Stimulated activated CD4-positive, alpha-beta T cell treated with anti-CD3 and anti-CD28 coated beads, Interleukin-2, amount 100 ng/mL, for 48 hours (primary cell): ENCODE data around the gene SELENOS.

Experiments
- DNase-seq, 2 donors: peaks; one replicate each; pipeline ENCODE4 v3.0.0-alpha.2; 2020

SELENOS gene

GRCh38 chr15:101276501-101277037, 716 bp downstream of the SELENOS start:
- DNase-seq = no peak

- no peak for DNase-seq
Observed at GRCh38 chr15:101275018-101275417, 2.3 kb downstream of the SELENOS start.

- DNase-seq = no peak
Observed at GRCh38 chr15:101273534-101273933, 3.8 kb downstream of the SELENOS start.

- DNase-seq = no peak
Observed at GRCh38 chr15:101272584-101272983, 4.7 kb downstream of the SELENOS start.

GRCh38 chr15:101269479-101270223, 7.6 kb downstream of the SELENOS start:
- no peak for DNase-seq

GRCh38 chr15:101267320-101268104, 9.8 kb downstream of the SELENOS start:
- no peak for DNase-seq

- no peak for DNase-seq
Observed at GRCh38 chr15:101266787-101267186, 10.5 kb downstream of the SELENOS start.

- DNase-seq = no peak
Observed at GRCh38 chr15:101266034-101266433, 11.3 kb downstream of the SELENOS start.

- no peak for DNase-seq
Observed at GRCh38 chr15:101264911-101265641, 12.2 kb downstream of the SELENOS start.

- no peak for DNase-seq
Observed at GRCh38 chr15:101264011-101264410, 13.3 kb downstream of the SELENOS start.

GRCh38 chr15:101262551-101262950, 14.7 kb downstream of the SELENOS start:
- DNase-seq = no peak

- peak; percentile 38 to 45 for DNase-seq
Observed at GRCh38 chr15:101258238-101259144, 18.8 kb downstream of the SELENOS start.

GRCh38 chr15:101256757-101257156, 20.5 kb downstream of the SELENOS start:
- no peak for DNase-seq

- no peak for DNase-seq
Observed at GRCh38 chr15:101255615-101256241, 21.6 kb downstream of the SELENOS start.

GRCh38 chr15:101255051-101255395, 22.3 kb downstream of the SELENOS start:
- DNase-seq = no peak

- DNase-seq = no peak
Observed at GRCh38 chr15:101254157-101255050, 22.9 kb downstream of the SELENOS start.

GRCh38 chr15:101252836-101253235, 24.4 kb downstream of the SELENOS start:
- DNase-seq = no peak

- DNase-seq = peak; percentile 81
Observed at GRCh38 chr15:101251830-101252820, 25.2 kb downstream of the SELENOS start, which contains the start of gene CHSY1. Gene CHSY1 (minus strand): TSS chr15:101252048. CDS start chr15:101251456, 592 bp downstream.
